Measurements from ENCODE around the gene ATG4C.
A peak's percentile ranks its signal among the peaks of the same experiment; 100 is the strongest.

Gene ATG4C

DNA sequence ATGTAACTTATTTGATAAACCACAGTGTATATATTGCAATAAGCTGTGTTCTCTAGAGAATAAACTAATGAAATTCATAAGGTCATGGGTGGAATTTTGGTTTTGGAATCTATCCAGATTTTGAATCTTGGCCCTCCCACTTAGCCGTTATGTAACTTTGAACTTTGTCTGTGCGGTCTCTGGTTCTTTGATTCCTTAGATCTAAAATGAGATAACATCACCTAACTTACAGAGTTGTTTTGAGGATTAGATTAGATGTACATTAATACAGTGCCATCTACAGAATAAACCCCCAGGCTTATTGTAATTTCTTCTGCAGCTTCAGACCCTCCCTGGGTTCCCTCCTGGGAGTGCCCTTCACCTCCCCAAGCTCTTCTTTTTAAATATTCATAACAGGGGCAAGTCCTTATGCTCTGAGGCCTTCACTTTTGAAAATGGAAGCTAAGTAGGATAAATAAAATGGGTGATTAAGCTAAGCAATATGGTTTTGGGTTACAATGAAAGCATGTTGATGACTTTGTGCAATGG, 124.3 kb downstream of the ATG4C start:
- H3K4me3 ChIP-seq (ENCODE audit: low read depth, low read length), result no peak overlapping the region
- DNase-seq (ENCODE audit: low read depth), result no peak
- TF ChIP-seq CTCF (IDR thresholded peaks at IDR 0.05; ENCODE audit: low read depth, low read length, missing control alignments), result no peak

- no peak overlapping the region for H3K4me3 ChIP-seq (ENCODE audit: low read depth, low read length)
- no peak for DNase-seq (ENCODE audit: low read depth)
- TF ChIP-seq CTCF (IDR thresholded peaks at IDR 0.05; ENCODE audit: low read depth, low read length, missing control alignments), result peak; percentile 68
These were observed 128.2 kb downstream of the ATG4C start for GRCh38 chr1:62912028-62912638.

All from GM12864 (cell line).